Large intestine (tissue), 3 donors: ENCODE data around the gene PLXNB2. TPM values are rescaled to one million over a fixed set of nuclear protein-coding genes. Genes with fewer than 3 reads are reported as not detected.
"Not testable (repeated sequence)": the region's sequence is repeated elsewhere in the genome, so short reads cannot be mapped to it uniquely, and the experiment has no call there.

Source experiments
- DNase-seq, 2 donors: peaks; one replicate each; pipeline versions ENCODE4 v3.0.0 to v3.0.0-alpha.2; 2013
- H3K27ac ChIP-seq: one replicate; pipeline ENCODE4 v1.5.1; 2013; ENCODE audit warnings: low read length
- H3K27me3 ChIP-seq: 2 replicates; pipeline ENCODE4 v1.6.1; 2013; ENCODE audit warnings: low read length; ENCODE audit not compliant: control insufficient read depth, insufficient read depth
- H3K36me3 ChIP-seq: 2 replicates; pipeline ENCODE4 v1.6.1; 2013; ENCODE audit warnings: low read length; ENCODE audit not compliant: control insufficient read depth, insufficient read depth
- H3K4me1 ChIP-seq: one replicate; pipeline ENCODE4 v1.6.1; 2013; ENCODE audit warnings: low read length; ENCODE audit not compliant: control insufficient read depth, insufficient read depth
- H3K4me3 ChIP-seq: one replicate; pipeline ENCODE4 v1.5.1; 2013; ENCODE audit warnings: low read length
- H3K9me3 ChIP-seq: one replicate; pipeline ENCODE4 v1.6.1; 2013; ENCODE audit warnings: mild to moderate bottlenecking, low read depth, low read length, moderate library complexity; ENCODE audit not compliant: control insufficient read depth
- WGBS: methylation state at CpG from one replicate; pipeline ENCODE4 v1.1.5; 2013; ENCODE audit warnings: low lambda C conversion rate; ENCODE audit not compliant: insufficient coverage; 5-methylcytosine and 5-hydroxymethylcytosine counted together
- polyA plus RNA-seq: library from polyadenylated mRNA; unstranded; fragments of 120-200 nt; gene quantifications from one replicate; pipeline ENCODE4 v1.2.1, GENCODE V29; 2013

PLXNB2 gene
- polyA plus RNA-seq, 1 donor: 65.0 TPM

GRCh38 chr22:50342651-50343540, 35.5 kb upstream of the PLXNB2 start, which contains the start of gene PPP6R2:
Gene PPP6R2 (plus strand): TSS chr22:50343327. CDS start chr22:50393909, 50,582 bp downstream.
- no CpG with 5 or more reads among the region's 87 CpGs for WGBS
- peak within 1 kb of the TSS; percentile 71 for H3K27ac ChIP-seq
- DNase-seq: peak; percentile 60 to 73
- H3K9me3 ChIP-seq: peaks cover 14% of the 10 kb centered on the region
- H3K36me3 ChIP-seq: peaks cover 4% of the 10 kb centered on the region
- H3K4me1 ChIP-seq: peaks cover 5% of the 10 kb centered on the region
- H3K4me3 ChIP-seq: peak within 1 kb of the TSS; percentile 61
- H3K27me3 ChIP-seq: no peaks in the 10 kb centered on the region

GRCh38 chr22:50341977-50342650, 34.7 kb upstream of the PLXNB2 start:
- Histone ChIP-seq H3K4me3 (peak overlapping the region; percentile 61), H3K27me3 (no peaks in the 10 kb centered on the region), H3K36me3 (peaks cover 2% of the 10 kb centered on the region), H3K4me1 (peaks cover 5% of the 10 kb centered on the region), H3K9me3 (peaks cover 21% of the 10 kb centered on the region), H3K27ac (peak overlapping the region; percentile 71)
- DNase-seq: peak; percentile 72 to 78
- WGBS: no CpG with 5 or more reads among the region's 26 CpGs

GRCh38 chr22:50339945-50340879, 32.8 kb upstream of the PLXNB2 start:
- 100% methylated on average over 1 of the region's 12 CpGs for WGBS
- no peak for DNase-seq
- no peak overlapping the region for H3K27ac ChIP-seq
- no peaks in the 10 kb centered on the region for H3K36me3 ChIP-seq
- H3K4me1 ChIP-seq: peaks cover 5% of the 10 kb centered on the region
- no peaks in the 10 kb centered on the region for H3K27me3 ChIP-seq
- H3K9me3 ChIP-seq: peaks cover 21% of the 10 kb centered on the region
- no peak overlapping the region for H3K4me3 ChIP-seq

DNA sequence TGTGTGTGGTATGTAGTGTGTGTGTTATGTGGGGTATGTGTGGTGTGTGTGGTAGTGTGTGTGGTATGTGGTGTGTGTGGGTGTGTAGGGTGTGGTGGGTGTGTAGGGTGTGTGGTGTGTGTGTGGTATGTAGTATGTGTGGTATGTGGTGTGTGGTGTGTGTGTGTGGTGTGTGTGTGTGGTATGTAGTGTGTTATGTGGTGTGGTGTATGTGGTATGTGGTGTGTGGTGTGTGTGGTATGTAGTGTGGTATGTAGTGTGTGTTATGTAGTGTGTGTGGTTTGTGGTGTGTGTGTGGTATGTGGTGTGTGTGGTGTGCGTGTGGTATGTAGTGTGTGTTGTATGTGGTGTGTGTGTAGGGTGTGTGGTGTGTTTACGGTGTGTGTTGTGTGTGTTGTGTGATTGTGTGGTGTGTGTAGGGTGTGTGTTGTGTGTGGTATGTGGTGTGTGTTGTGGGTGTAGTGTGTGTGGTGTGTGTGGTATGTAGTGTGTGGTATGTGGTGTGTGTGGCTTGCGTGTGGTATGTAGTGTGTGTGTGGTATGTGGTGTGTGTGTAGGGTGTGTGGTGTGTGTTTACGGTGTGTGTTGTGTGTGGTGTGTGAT, 31.5 kb upstream of the PLXNB2 start:
- no peaks in the 10 kb centered on the region for H3K27me3 ChIP-seq
- H3K36me3 ChIP-seq: no peaks in the 10 kb centered on the region
- no peak overlapping the region for H3K4me3 ChIP-seq
- peaks cover 21% of the 10 kb centered on the region for H3K9me3 ChIP-seq
- H3K27ac ChIP-seq: no peak overlapping the region
- WGBS: no CpG with 5 or more reads among the region's 4 CpGs
- DNase-seq: no peak
- H3K4me1 ChIP-seq: peaks cover 5% of the 10 kb centered on the region

DNA sequence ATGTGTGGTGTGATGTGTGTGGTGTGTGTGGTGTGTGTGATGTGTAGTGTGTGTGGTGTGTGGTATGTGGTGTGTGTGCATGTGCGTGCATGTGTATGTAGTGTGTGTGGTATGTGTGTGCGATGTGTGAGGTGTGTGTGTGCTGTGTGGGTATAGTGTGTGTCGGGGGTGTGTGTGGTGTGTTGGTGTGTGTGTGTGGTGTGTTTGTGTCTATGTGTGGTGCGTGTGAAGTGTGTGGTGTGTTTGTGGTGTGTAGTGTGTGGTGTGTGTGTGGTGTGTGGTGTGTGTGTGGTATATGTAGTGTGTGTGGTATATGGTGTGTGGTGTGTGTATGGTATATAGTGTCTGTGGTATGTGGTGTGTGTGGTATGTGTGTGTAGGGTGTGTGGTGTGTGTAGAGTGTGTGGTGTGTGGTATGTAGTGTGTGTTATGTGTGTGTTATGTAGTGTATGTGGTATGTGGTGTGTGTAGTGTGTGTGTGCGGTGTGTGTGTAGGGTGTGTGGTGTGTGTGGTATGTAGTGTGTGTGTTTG, 30.7 kb upstream of the PLXNB2 start:
- peaks cover 21% of the 10 kb centered on the region for H3K9me3 ChIP-seq
- no peaks in the 10 kb centered on the region for H3K36me3 ChIP-seq
- H3K4me1 ChIP-seq: peaks cover 5% of the 10 kb centered on the region
- H3K4me3 ChIP-seq: no peak overlapping the region
- DNase-seq: no peak
- H3K27me3 ChIP-seq: no peaks in the 10 kb centered on the region
- no peak overlapping the region for H3K27ac ChIP-seq
- WGBS: no CpG with 5 or more reads among the region's 5 CpGs

GRCh38 chr22:50337262-50338041, 30.0 kb upstream of the PLXNB2 start:
- Histone ChIP-seq H3K27me3 (no peaks in the 10 kb centered on the region), H3K4me1 (peaks cover 3% of the 10 kb centered on the region), H3K9me3 (peaks cover 21% of the 10 kb centered on the region), H3K36me3 (no peaks in the 10 kb centered on the region), H3K4me3 (no peak overlapping the region), H3K27ac (no peak overlapping the region)
- 100% methylated on average over 1 of the region's 13 CpGs for WGBS
- DNase-seq: no peak

- not testable (repeated sequence) for H3K27ac ChIP-seq, DNase-seq, H3K4me3 ChIP-seq, H3K27me3 ChIP-seq, H3K4me1 ChIP-seq, H3K36me3 ChIP-seq
- H3K9me3 ChIP-seq: peaks cover 16% of the 10 kb centered on the region
- 92% methylated on average over 2 of the region's 5 CpGs for WGBS
Observed at GRCh38 chr22:50334433-50334832, 27.0 kb upstream of the PLXNB2 start.

DNA sequence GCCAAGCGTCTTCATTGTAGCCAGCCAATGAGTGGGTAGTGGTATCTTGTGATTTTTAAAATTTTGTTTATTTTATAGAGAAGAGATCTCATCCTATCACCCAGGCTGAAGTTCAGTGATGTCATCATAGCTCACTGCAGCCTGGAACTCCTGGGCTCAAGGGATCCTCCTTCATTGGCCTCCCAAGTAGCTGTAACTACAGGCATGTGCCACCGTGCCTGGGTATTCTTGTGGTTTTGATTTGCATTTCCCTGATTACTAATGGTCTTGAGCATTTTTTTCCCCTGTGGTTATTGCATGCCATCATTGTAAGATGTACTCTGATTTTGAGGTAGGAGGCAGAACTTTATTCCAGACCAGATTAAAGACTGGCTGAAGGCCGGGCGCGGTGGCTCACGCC, 21.8 kb upstream of the PLXNB2 start:
- H3K9me3 ChIP-seq: no peaks in the 10 kb centered on the region
- H3K36me3 ChIP-seq: no peaks in the 10 kb centered on the region
- no peak overlapping the region for H3K4me3 ChIP-seq
- peaks cover 4% of the 10 kb centered on the region for H3K4me1 ChIP-seq
- H3K27me3 ChIP-seq: no peaks in the 10 kb centered on the region
- no CpG with 5 or more reads among the region's 6 CpGs for WGBS
- DNase-seq: no peak
- no peak overlapping the region for H3K27ac ChIP-seq

GRCh38 chr22:50327711-50328019, 20.2 kb upstream of the PLXNB2 start:
- Histone ChIP-seq H3K4me3 (peak overlapping the region; percentile 75), H3K9me3 (no peaks in the 10 kb centered on the region), H3K4me1 (peaks cover 4% of the 10 kb centered on the region), H3K27ac (peak overlapping the region; percentile 67), H3K27me3 (no peaks in the 10 kb centered on the region), H3K36me3 (no peaks in the 10 kb centered on the region)
- DNase-seq: no peak
- no CpG with 5 or more reads among the region's 22 CpGs for WGBS
